Left forelimb (tissue), 1 donor: Measurements from ENCODE around the gene HLCS.

ENCODE experiments used
- DNase-seq: peaks from one replicate; pipeline ENCODE4 v3.0.0-alpha.2; 2018; ENCODE audit warnings: low spot score

HLCS gene

GRCh38 chr21:36806103-36806502, 160.4 kb downstream of the HLCS start:
- no peak for DNase-seq

DNA sequence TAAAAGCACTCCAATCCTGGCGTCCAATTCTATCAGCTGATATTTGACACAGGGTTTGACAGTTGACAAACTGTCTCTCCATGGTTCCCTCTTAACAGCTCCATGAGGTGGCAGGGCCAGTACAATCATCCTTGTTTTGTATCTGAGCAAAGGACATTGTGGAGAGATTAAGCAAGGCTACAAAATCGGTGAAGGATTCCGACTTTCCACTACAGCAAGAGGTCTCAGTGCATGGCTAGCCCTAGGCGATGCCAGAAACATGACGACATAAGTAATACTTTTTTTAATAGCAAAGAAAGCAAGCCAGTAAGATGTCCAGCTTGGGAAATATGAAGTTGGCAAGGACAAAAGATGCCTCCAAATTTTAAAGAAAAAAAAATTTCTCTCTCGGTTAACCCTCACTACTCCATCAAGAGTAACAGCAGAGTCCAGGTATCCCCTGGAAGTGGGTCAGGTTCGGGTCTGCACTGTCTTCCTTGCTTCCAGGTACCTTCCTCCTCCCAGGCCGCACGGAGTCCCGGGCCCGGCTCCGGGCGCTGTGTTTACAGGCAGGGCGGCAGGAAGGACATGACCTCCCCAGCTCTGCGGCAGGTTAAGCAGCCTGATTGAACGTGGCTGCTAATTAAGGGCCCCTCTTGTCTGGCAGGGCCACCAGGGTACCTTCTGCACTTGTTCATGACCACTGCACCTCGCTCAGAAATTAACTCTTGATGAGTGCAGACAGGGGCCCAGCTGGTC, 161.4 kb downstream of the HLCS start:
- DNase-seq = no peak

DNA sequence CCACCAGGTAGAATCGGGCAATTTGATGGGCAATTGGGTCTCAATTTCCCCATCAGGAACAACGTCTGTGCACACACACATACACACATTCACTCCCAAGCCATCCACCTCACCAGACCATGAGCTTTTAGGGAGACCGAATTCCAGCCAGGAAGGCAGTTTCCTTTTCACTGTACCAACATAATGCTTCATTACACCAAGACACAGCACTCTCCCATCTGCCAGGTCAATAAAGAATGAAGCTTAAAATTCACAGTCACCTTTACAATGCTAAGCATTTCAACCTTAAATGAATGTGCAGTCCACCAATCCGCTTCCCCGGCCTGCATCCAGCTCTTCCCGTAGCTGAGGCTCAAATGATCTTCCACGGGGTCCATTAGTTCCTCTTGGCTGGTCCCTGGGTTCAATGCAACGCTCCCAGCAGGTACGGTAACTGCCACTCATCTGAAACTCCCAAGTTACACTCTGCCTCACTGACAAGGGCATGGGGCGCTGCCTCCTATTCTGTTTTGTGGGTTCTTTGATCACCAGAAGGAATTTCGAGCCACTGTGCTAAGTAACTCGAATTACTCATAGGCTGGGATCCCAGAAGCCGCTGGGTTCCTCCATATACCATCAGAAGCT, 162.5 kb downstream of the HLCS start:
- DNase-seq = no peak

DNA sequence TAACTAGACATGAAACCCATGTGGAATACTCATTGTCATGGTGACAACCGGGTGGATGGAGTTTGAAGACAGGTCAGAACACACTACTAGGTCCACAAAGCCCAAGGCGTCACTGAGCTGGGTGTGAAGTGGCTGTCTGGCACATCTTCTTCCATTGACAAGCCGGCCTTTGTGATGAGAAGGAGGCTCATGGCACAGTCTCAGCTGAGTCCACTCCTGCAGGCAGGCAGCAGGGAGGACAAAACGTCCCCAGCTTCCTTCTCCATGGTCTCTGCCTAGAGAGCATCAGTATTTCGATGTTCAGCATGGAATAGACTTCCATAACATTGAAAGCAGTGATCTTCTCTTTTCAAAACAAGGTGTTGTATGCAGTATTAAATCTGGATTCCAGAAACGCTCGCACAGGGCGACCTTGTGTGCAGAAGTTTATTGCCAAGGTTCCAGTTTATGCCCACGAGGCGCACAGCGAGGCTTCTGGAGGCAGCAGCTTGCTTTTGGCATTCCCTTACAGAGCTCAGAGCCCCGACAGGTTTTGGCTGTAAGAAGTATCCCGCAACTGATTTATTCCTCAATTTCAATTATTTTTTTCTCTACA, 163.3 kb downstream of the HLCS start:
- no peak for DNase-seq

DNA sequence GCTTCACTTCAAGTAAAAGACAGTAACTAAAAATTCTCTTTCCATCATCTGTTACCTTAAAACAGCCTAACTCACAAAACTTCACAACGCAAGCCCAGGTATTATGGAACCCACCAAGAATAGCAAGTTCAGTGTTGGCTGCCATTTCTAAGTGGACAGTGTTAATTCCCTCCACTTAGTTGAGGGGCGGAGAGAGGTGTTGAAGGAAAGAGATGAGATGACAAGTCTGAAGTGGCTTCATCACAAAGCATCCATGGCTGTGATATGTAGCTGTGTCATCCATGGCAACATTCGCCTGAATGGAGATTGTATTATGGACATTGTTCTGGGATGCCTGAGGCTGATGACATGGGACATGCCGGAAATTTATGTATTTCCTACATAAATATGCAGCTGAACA, 165.7 kb downstream of the HLCS start:
- no peak for DNase-seq

GRCh38 chr21:36799869-36800268, 166.6 kb downstream of the HLCS start:
- no peak for DNase-seq

DNA sequence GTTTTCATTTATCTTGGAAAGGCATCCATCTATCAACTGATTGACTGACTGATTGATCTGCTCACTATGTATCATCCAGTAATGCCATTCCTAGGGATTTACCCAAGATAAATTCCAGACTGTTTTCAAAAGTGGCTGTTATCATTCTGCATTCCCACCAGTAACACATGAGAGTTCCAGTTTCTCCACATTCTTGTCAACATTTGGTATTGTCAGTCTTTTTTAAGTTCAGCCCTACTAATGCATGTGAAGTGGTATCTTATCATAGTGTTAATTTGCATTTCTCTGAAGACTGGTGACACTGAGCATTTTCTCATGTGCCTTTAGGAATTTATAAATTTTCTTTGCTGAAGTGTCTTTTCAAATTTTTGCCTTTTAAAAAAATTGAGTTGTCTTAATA, 168.0 kb downstream of the HLCS start:
- DNase-seq = no peak

GRCh38 chr21:36796070-36796469, 170.4 kb downstream of the HLCS start:
- no peak for DNase-seq

DNA sequence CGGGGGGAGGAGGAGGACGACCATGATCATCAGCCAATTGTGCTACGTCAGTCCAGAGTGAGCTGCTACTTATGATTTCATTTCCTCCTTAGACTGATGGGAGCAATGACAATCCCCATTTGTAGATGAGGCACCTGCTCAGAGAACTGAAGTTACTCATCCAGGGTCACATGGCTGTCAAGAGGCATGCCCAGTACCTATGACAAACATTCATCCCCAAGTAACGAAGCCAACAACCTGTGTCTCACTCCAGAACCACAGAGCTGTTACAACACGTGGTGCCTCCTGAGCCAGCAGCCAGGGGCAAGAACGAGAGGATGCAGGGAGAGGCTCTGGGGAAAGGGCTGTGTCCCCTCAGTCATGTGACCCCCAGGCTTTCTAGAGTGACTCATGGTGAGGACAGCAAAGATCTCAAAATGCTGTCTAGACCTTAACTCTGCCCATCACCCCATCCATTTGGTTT, 173.9 kb downstream of the HLCS start:
- DNase-seq = no peak

DNA sequence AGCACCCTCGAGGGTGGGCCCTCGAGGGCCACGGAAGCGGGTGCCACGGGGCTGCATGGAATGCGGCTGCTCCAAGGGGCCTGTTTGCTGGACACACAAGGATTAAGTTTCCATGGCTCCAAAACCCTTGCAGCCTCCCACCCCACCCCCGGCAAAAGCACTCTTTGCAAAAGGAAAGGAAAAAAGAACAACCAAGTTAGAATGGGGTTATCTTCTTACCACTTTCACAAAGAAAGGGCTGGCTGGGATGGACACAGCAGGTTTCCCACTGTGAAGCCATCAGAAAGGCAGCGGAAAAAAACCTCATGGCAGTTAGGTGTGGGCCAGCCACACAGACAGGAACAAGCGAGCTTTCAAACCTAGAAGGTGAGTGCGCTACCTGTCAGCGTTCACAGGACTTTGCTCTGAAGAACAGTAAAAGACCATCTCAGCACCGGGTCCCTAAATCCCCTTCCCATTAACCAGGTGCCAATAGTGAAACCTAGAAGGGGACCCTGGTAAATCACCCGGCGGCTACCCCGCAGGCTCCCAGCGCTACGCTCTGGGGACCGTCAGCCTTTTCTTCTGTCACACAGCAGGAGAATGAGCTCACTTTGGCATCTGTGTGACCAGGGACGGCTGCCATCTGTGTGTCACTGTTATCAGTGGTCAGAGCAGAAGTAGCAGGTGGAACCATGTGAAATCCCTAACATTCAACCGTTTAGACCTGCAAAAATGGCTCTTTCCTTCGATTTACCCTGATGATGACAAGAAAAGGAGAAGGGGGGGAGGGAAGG, 174.6 kb downstream of the HLCS start:
- no peak for DNase-seq

DNA sequence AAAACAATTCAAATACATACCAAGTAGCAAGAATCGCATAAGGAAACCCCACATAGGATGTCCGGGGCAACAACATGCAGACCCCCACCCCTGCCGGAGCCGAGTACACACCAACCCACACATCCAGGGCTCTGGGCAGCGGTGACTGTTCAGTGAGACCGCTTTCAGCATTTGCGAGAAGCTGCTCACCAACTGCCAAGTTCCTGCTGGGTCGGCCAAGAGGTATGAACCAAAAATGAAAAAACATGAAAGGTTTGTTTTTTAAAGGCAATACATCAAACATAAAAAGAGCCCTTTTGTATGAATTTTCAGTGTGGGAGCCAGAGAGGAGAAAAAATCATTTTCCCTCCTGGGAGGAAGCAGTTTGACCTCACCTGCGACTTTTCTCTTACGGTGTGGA, 175.3 kb downstream of the HLCS start:
- no peak for DNase-seq

DNA sequence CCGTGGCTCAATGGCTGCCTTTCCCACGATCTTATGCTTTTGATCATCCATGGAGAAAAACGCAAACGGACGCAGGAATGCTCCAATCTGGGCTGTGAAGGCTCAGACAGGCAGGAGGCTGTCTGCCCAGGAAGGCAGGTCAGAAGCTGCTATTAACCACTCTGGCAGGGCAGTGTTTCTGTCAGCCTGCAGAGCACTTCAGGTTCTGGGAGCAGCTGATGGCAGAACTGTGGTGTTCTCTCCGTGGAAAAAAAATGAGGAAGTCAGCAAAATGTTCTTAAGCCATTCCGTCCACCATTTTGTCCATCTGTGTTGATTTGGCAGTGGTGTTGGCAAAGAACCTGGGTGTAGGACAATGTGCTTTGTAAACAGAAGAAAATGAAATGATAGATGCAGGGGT, 175.9 kb downstream of the HLCS start:
- no peak for DNase-seq

GRCh38 chr21:36788120-36788638, 178.3 kb downstream of the HLCS start:
- DNase-seq = no peak

DNA sequence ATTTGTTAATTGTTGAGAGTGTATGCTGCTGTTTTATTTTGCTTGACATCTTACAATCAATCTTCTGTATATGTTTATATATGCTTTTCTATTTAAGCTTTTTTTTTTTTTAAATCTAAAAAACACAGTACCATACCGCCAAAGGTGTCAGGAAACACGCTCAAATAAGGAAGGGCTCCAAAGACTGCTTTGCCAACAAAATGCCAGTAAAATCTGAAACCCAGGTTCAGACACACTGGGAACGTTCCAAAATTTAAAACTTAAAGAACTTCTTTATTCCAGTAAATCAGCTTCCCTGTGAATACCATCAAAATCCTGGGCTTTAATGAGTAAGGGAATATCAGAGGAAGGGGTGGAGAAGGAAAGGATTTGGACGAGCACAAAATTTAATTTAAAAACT, 180.3 kb downstream of the HLCS start:
- DNase-seq = no peak

- no peak for DNase-seq
Measured at GRCh38 chr21:36785615-36786014, 180.9 kb downstream of the HLCS start.

- no peak for DNase-seq
Measured at GRCh38 chr21:36784947-36785346, 181.5 kb downstream of the HLCS start.

- DNase-seq = no peak
Measured at GRCh38 chr21:36783612-36784374, 182.7 kb downstream of the HLCS start.

DNA sequence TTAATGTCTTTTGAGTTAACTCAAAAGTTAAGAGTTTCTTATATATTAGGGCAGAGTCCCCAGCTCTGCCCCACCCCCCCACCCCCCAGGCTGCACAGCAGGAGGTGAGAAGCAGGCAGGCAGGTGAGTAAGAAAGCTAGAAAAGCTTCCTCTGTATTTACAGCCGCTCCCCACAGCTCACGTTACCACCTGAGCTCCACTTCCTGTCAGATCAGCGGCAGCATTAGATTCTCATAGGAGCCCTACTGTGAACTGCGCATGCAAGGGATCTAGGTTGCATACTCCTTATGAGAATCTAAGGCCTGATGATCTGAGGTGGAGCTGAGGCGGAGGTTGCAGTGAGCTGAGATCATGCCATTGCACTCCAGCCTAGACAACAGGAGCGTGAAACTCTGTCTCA, 185.6 kb downstream of the HLCS start:
- no peak for DNase-seq

DNA sequence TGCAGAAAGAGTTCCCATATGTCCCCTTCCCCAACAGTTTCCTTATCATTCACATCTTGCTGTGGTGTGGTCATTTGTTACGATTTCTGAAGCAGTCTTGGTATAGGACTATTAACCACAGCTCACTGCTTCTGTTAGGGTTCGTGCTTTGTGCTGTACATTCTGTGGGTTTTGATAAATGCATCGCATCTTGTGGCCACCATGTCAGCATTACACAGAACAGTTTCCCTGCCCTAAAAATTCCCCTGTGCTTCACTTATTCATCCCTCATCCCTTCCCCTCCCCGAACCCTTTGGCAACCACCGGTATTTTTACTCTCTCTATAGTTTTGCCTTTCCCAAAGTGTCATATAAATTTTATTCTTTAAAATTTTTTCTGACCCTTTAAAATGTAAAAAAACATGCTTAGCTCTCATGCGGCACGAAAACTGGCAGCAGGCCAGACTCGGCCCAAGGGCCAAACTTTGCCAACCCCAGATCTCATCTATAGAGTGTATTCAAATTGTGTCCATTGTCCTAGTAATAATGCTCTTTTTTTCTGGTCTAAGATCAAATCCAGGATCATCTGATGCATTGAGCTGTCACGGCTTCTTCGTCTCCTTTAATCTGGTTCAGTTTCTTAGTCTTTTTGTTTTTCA, 189.4 kb downstream of the HLCS start:
- DNase-seq = no peak

DNA sequence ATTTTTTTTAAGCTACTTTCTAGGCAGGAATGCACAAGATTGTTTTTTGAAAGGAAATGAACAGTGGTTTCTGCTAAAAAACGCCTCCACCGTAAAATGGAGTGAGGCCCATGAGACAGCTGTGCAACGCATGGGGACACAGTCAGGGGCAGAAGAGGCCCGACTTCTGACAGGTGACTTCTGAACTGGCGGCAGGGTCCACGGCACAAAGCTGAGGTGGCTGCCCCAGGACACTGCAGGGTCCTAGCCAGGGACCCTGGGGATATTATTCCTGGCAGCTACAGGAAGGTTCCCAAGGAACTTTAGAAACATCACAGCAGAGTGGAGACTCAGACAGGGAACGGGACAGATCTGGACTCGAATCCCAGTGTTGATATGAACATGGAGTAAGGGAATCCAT, 192.5 kb downstream of the HLCS start:
- DNase-seq = no peak

DNA sequence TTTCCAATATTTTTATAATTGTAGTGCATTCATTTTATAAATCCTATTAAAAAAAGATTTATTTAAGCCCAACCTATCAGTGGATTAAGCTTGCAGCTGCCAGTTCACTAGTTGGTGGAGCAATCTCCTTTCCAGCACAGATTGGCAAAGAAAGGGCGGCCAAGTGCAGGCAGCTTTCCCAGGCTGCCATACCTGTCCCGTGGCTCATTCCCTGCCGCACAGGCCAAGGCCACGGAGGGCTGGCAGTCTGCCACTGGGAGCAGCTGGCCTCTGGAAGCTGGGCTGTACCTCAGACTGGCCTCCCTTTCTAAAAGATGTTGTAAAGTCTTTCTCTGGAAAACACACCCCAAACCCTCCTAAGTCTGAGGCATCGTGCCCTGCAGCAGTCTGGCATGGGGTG, 193.4 kb downstream of the HLCS start:
- no peak for DNase-seq
